Glomerular endothelial cell (primary cell): Measurements from ENCODE around the gene PPARG. TPM values are rescaled to one million over a fixed set of nuclear protein-coding genes. Genes with fewer than 3 reads are reported as not detected.

Experiments used
- DNase-seq: peaks from one replicate; pipeline ENCODE4 v3.0.0-alpha.2; 2011; ENCODE audit warnings: low read depth, low spot score; ENCODE audit errors: extremely low read depth
- total RNA-seq: library from RNA; depleted of rRNA; stranded (reverse); fragments of >200 nt; gene quantifications from 2 replicates; pipeline ENCODE4 v1.2.3, GENCODE V29; 2015

PPARG gene
- total RNA-seq, 1 donor from 2014 or later = 8.5 TPM

DNA sequence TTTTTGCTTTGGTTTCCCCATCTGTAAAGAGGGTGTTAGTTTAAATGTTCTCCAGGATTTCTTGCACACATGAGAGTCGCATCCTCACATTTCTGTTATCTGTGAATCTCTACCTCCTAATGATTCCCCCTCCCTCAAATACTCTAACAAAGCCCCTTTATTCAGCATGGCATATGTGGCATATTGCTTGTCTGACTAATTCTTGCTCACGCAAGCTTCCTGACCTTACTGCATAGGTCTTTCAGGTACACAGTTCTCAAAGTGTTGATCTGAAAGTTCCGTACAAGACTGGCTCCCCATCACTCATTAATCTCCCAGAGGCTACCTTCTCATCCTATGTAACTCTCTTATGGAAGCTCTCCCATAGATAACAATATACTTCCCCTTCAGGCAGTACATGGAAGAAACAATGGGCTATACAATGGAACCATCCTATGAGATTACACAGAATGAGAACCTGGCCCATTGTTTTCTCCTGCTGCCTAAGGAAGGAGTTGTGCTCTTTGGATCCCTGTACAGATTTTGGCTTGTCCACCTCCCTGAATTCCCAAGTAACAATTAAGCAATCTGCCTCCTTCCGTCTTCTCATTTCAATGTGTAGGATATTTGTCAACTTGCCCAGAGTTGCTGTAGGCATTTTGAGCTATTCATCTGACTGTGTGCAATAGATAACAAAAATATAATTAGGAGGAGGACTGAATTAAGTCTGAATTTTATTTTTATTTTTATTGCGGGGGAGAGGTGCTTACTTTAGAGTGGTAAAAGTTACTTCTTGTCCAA is 51.0 kb downstream of the PPARG start:
- DNase-seq = no peak

DNA sequence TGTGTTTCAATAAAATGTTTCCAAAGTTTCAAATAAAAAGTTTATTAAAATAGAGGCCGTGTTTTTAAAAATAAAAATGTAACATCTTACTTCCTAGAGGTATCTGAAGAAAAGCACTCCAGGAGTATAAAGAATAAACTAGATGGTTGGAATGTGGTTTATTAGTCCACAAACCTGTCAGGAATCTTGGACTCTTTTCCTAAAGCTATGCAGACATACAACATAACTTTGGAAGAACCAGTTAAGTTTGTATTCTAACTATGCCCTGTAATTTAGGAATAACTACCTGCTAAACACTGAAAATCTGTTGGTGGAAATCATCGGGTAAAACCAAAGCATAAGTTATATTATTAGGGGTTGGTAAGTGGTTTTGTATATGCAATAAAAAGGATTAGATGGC is 51.6 kb downstream of the PPARG start:
- DNase-seq = no peak

DNA sequence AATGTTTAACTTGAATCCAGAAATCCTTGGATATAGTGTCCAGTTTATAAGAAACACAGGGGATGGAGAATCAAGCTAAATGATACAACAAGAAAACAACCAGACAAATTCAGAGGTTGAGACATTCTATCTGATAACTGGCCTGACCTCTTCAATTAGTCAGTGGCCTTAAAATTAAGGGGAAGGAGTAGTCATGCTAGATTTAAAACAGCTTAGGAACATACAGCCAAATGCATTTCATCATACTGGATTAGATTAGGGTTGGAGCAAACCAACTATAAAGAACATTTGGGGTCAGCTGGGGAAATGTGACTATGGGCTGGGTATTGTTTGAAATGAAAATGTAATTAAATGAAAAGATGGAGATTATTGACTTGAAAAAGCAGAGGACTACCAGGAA is 53.3 kb downstream of the PPARG start:
- no peak for DNase-seq

DNA sequence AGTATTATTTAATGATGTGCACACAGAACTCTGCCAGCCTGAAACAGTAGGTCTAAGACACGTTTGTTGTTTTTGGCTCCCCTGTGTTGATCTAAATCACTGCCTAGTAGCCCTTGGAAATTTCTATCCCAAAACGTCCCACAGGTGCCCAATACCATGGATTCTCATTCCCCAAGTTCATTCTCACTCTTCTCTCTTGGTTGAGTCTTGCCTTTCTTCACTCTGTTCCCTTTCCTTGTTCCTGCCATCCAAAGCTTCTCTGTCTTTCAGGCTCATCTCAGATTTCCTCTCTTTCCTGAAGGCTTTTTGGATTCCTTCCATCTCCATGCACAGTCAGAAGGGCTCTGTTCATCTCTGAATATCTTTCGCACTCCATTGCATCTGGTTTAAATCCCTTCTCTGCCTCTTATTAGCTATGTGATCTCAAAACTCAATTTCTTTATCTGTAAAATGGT is 54.2 kb downstream of the PPARG start:
- no peak for DNase-seq

DNA sequence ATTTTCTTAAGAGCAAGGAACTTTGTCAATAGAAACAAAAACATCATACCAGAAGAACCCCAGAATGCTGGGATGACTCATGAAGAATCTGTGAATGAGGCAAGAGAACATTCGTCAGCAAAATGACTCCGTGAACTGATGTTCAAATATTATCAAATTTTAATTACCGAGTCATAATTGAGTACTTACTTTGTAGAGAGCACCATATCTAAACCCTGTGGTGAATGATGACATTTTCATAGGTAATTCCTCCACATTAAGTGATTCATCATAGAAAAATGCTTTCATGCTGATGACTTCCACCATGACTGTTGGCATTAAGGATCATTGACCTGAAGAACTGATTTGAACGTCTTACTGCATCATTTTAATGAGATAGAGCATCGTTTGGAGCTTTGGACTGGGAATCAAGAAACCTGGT is 56.3 kb downstream of the PPARG start:
- DNase-seq = no peak

DNA sequence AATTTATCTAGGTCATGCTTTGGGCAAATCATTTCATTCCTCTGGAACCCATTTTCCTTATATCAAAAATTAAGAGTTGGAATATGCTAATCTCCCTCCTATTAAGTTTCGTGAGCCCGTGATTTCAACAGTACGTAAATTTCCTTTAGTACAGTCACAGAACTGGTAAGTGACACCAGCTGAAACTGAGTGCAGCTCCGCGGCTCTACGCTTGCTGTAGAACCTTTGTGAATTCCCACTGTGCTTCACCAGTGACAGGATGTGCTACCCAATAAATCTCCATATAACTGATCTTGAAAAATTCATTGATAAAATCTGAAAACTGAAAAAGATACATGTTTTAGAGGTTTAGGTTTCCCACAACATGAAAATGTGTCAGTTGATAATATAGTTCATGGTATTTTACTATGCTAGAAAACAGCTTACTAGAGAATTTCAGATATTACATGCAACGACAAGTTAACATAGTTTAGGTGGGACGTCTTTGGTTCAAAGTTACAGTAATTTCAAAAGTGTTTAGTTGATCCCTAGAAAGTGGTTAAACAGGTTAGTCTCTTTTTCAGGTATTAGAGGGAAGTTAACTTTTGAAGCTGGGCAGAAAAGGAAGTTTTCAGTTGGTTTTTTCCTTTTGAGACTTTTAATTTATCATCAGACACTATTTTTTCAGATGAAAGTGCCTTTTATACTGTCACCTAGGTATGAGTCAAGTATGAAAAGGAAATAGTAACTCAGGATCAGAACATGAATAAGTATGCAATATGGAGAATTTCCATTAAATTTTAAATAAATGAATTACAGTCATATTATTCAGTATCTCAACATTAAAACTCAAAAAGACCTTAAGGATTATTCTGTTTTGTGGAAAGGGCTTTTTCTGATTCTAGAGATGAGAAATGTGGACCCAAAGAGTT is 57.0 kb downstream of the PPARG start:
- no peak for DNase-seq

DNA sequence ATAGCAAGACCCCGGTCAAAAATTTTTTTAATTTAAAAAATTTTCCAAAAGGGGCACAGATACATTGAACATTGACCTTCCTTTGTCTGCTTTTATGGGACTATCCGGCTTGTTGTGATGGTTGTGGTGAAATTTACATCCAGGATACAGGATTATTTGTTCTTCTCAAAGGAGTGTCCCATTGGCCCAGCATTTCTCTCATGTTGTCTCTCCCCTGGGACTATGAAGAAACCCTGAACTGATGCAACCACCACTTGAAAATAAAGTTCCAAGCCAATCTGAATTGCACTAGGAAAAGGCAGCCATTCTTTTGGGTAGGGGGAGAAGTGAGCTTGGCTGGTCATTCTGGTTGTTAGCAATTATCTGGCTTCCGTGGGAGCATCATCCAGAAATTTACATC is 58.4 kb downstream of the PPARG start:
- DNase-seq = no peak

DNA sequence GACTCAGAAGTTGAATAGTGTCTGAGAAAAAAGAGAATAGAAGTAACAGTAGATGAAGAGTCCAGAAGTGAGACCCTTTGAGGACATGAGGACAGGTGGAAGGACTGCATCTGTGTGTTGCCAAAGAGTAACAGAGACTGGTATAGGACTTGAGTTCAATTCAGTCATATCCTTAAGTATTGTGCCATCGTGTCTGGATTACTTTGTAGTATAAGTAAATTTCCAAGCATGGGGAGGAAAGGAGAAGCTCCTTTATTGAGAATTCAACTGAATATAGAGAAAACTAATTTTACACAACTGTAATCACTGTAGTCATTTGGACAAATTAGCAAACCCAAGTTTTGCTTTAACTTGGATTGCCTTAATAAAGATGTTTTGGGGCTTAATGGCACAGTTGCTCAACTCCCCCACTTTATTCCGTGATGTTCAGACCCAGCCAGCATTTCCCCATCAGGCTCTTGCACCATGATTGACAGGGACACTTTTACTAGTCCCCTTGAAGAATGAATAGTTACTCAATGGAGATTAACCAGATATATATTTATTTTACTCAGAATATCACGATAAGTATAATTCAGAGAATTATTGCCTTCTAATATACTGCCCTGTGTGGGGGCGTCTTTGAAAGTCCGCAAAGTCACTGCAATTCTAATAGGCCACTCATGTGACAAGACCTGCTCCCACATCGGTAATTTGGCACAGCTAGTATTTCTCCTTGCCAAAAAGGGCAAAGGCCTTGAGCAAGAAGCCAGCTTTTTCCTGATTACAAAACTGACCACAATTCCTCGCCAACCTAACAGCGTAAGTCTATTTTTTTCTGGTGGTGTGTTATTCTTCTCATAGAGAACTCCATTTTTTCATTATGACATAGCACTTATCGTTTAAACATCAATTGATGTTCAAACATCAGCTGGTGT is 61.3 kb downstream of the PPARG start:
- DNase-seq = no peak

DNA sequence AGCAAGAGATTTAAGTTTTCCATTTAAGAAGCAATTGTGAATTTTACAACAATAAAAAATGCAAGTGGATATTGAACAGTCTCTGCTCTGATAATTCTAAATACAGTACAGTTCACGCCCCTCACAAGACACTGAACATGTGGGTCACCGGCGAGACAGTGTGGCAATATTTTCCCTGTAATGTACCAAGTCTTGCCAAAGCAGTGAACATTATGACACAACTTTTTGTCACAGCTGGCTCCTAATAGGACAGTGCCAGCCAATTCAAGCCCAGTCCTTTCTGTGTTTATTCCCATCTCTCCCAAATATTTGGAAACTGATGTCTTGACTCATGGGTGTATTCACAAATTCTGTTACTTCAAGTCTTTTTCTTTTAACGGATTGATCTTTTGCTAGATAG is 62.3 kb downstream of the PPARG start:
- no peak for DNase-seq

DNA sequence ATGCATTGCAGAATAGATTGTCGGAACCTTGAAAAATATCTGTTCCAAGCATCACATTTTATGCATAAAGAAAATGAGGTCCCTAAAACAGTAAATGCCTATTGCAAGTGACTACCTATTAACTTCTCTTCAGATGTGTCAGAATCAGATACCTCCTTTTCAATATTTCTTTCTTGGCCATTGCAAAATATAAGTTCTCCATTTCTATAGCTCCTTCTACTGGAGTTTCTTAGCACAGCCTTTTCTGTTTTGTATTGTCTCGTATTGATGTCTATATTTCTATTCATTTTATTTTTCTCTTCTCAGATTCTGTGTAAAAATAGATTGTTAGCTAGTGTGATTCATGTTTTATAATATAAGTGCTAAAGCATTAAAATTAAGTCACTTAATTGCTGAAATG is 63.4 kb downstream of the PPARG start:
- no peak for DNase-seq

DNA sequence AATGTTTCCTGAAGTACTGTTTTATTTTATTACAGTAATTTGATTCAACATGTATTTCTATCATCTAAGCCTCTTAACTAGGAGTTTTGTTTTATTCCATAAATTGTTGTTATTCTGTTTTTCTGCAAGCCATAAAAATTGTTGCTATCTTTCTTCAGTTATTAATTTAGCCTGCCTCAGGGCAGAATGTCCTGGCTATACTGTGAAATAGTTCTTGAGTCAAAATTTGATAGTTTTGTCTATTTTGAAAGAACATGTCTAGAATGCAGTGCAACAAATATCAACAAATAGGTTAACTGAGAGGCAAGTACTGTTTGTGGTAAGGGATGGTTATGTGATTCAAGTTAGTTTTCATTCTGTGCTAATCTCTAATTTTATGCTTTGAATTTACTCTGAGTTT is 63.9 kb downstream of the PPARG start:
- DNase-seq = no peak

DNA sequence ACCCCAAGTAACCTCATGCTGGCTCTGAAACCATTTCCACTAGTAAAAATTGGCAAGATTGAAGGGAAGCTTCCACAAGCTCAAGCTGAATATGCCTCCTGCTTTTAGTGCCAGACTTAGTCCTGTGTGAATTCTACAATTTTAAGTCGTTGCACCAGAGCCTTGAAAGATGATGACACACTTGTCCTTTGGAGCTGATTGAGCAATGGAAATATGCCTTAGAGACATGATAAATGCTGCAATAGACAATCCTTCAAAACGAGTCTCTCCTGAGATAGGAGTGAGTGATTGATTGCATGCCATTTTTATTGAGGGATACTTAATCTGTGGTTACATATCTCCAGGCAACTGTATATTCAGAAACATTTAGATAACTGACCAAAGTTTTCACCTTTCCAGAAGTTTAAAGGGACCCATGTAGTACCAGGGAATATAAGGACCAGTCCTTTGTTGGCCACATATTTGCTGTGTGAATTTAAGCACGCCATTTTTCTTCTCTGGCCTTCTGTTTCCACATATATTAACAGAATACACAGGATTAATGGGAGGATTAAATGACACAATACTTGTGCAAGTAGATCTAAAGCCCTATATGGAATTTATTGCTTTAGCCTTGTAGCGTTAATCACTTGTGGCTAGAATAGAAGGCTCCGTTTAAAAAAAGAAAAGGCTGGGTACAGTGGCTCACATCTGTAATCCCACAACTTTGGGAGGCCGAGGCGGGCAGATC is 65.1 kb downstream of the PPARG start:
- DNase-seq = no peak

DNA sequence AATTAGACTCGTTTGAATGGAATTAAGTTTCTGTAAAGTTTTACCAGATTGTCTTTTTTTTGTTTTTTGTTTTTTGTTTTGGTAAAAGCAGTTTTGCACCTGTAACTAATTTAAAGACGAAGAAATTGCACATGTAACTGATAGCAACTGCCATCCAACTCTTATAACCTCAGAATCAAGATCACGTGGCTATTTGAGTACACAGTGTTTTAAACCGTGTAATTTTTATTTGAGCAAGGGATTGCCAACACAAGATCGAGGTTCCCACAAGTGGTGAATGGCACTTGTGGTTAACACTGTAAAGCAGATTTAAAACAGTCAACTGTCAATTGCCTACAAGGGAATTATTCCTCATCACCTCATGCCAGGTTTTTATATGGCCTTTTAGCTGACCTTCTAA is 67.3 kb downstream of the PPARG start:
- no peak for DNase-seq

DNA sequence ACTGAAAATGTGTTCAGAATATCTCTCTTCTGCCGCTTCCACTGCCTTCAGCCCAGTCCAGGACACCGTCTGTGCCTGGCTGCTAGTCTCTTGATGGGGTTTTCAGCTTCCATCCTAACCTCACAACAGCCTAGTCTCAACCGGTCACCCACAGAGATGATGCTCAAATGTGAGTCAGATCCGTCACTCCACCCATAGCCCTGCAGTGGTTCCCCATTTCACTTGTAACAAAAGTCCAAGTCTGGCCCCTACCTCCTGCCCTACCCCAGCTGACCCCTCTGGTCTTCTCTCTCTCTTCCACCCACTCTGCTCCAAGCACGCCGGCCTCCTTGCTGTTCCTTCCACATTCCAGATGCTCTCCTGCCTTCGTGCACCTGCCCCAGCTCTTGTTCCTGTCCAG is 68.1 kb downstream of the PPARG start:
- DNase-seq = no peak

DNA sequence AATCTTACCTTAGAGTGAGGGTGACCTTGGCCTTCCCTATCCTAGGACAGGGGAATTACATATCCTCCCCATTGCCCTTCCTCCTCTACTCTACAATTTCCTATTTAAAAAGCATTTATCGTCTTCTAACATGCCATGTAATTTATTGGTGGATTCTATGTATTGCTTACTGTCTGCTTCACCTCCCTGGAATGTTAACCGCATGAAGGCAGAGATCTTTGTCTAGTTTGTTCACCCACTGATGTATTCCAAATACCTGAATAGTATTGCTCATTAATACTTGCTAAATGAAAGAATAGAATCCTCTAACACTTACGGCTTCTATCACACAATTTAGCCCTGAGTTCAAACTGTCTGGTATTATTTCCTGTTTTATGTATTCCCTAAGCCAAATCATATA is 68.6 kb downstream of the PPARG start:
- no peak for DNase-seq

DNA sequence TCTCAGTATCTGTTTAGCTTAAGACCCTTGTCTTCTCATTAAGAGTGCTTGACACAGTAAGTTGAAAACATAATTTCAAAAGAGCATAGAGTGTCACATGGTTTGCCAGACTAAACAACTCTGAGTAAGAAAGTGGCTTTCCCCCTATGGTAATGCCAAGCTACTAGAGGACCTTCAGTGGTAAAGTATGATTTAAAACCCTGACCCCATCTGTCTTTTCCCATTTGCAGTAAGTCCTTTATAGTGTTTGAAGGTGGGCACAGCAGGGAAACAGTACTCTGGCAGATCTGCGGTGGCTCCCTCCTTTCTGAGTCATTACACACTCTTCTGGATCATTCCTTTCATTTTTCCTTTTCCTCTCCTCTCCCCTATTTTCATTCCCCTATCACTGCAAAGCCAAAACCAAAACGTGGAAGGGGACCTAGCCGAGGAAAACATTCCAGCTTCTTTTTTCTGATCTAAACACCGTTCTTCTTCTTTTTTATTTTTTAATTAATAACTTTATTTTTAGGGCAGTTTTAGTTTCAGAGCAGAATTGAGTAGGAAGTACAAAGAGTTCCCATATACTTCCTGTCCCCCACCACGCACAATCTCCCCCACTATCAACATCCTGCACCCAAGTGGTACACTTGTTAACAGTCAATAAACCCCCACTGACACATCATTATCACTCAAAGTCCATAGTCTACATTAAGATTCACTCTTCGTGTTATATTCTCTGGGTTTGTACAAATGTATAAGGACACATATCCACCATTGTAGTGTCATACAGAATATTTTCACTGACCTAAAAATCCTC is 74.7 kb downstream of the PPARG start:
- no peak for DNase-seq

DNA sequence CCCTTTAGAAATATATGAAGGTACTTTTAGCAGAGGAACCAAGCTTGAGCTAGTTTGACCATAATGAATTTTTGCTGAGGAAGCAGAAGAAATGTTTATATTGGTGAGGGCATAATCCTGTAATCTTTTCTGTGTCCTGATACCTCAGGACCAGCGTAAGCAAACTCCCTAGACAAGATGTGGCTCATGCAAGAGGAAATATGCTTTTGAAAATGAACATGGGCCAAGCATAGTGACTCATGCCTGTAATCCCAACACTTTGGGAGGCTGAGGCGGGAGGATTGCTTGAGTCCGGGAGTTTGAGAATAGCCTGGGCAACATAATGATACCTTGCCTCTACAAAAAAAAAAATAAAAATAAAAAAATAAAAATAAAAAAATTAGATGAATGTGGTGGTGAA is 78.5 kb downstream of the PPARG start:
- no peak for DNase-seq

DNA sequence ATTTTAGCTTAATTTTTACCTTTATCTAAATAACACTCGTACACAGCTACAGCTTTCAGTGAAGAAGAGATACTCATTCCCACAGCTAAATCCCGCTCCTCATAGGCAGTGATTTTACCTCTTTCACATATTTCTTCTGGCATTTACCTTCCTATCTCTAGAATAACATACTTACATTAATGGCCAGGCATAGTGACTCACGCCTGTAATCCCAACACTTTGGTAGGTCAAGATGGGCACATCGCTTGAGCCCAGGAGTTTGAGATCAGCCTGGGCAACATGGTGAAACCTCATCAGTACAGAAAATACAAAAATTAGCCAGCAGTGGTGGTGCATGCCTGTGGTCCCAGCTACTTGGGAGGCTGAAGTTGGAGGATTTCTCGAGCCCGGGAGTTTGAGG is 80.2 kb downstream of the PPARG start:
- DNase-seq = no peak

DNA sequence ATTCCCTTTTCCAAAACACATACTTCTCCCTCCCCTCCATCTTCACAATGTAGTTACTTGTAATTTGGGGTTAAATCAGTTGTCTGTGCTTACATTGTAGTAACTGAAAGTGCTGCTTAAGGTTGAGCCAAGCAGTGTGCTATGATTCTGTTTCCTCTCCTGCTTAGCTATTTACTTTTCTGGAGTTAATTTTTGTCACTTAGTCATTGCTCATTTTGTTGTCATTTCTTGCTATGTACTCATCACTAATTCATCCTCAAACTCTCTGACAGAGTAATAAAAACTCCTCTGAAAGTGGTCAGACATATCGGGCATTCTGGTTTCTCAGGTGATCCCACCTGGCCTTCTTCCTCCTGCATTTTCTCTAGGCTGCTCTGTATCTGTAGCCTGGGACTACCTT is 80.7 kb downstream of the PPARG start:
- no peak for DNase-seq
